ENCODE measurements around the gene SLC2A4.

DNA sequence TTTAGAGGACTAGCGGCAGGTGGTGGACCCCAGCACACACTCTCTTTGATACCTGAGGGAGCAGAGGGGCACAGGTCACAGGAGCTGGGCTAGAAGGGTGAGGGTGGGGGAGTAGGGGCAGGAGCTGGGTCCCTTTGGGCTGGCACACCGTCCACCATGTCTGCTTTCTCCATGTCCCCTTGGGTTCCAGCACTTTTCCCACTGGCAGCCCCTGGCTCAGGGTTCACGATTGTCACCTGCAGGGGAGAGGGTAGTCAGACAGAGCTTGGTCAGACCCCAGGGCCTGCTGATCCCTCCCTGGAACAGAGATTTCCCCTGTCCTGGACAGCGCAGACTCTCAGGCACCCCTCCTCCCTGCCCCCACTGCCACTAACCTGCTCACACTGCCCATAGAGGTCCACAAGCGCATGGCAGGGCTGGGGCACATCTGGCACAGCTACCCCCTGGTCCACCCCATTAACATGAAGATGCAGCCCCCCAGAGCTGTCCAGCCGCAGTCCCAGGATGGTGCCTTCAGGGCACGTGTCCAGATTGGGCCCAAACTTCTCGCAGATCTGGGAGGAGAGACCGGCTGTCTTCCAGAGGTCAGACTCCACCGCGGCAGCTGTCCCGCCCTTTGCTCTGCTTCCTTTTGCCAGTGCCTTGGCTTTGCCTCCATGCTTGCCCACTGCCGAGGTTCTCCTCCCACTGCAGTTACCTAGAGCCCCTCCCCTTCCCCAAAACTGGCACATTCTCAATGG lies 36.8 kb downstream of the SLC2A4 start:
- TF ChIP-seq CTCF (IDR thresholded peaks at IDR 0.05), result no peak
- TF ChIP-seq POLR2A (IDR thresholded peaks at IDR 0.05), result no peak
- no peak for TF ChIP-seq POLR2AphosphoS5 (IDR thresholded peaks at IDR 0.05)
- no peak for TF ChIP-seq EP300 (IDR thresholded peaks at IDR 0.05)
